ENCODE measurements around the gene OR1N2.
"Not testable (repeated sequence)": the region's sequence is repeated elsewhere in the genome, so short reads cannot be mapped to it uniquely, and the experiment has no call there.

Gene OR1N2

GRCh38 chr9:122552812-122553211 is at the start of gene OR1N2:
TSS of gene OR1N2 (plus strand) at chr9:122553112. CDS start at chr9:122553212, 100 bp downstream.
- no peak for DNase-seq

- DNase-seq, result no peak
Observed at GRCh38 chr9:122506964-122507363, 45.9 kb upstream of the OR1N2 start.

GRCh38 chr9:122510502-122510901 is 42.4 kb upstream of the OR1N2 start, which contains the start of gene OR1J2:
TSS of gene OR1J2 (plus strand) at chr9:122510802. CDS start at chr9:122510802, 0 bp downstream.
- no peak for DNase-seq

GRCh38 chr9:122518226-122518625 is 34.7 kb upstream of the OR1N2 start:
- DNase-seq, result no peak

- no peak for DNase-seq
Observed at GRCh38 chr9:122518841-122519240, 34.1 kb upstream of the OR1N2 start, which contains the start of gene OR1J4. TSS of gene OR1J4 (plus strand) at chr9:122519141. CDS start at chr9:122519141, 0 bp downstream.

- no peak for DNase-seq
Observed at GRCh38 chr9:122519376-122519775, 33.5 kb upstream of the OR1N2 start.

GRCh38 chr9:122526602-122527001 is 26.3 kb upstream of the OR1N2 start:
- DNase-seq, result peak in 1 of 2 donors; percentile 2

- no peak for DNase-seq
Observed at GRCh38 chr9:122527193-122527592, 25.7 kb upstream of the OR1N2 start, which contains the start of gene OR1N1. TSS of gene OR1N1 (minus strand) at chr9:122527293. CDS start at chr9:122527293, 0 bp downstream.

- DNase-seq, result not testable (repeated sequence)
Observed at GRCh38 chr9:122531157-122531556, 21.8 kb upstream of the OR1N2 start.

- no peak for DNase-seq
Observed at GRCh38 chr9:122536134-122536533, 16.8 kb upstream of the OR1N2 start.

- not testable (repeated sequence) for DNase-seq
Observed at GRCh38 chr9:122537066-122537465, 15.8 kb upstream of the OR1N2 start.

GRCh38 chr9:122538757-122539156 is 14.2 kb upstream of the OR1N2 start:
- no peak for DNase-seq

- no peak for DNase-seq
Observed at GRCh38 chr9:122546196-122546595, 6.7 kb upstream of the OR1N2 start.

GRCh38 chr9:122551371-122551770 is 1.5 kb upstream of the OR1N2 start:
- no peak for DNase-seq

- DNase-seq, result no peak
Observed at GRCh38 chr9:122561446-122561845, 8.5 kb downstream of the OR1N2 start.

GRCh38 chr9:122562134-122562760 is 9.3 kb downstream of the OR1N2 start:
- DNase-seq, result no peak

GRCh38 chr9:122567901-122568300 is 15.0 kb downstream of the OR1N2 start:
- DNase-seq, result no peak

GRCh38 chr9:122572456-122572855 is 19.5 kb downstream of the OR1N2 start:
- DNase-seq, result no peak

- no peak for DNase-seq
Observed at GRCh38 chr9:122579874-122580273, 27.0 kb downstream of the OR1N2 start.

GRCh38 chr9:122580360-122580759 is 27.4 kb downstream of the OR1N2 start:
- no peak for DNase-seq

- DNase-seq, result not testable (repeated sequence)
Observed at GRCh38 chr9:122583284-122583683, 30.4 kb downstream of the OR1N2 start, which contains the start of gene OR1L8. TSS of gene OR1L8 (minus strand) at chr9:122583384. CDS start at chr9:122568477, 14,907 bp downstream.

Data from stimulated activated CD4-positive, alpha-beta T cell treated with anti-CD3 and anti-CD28 coated beads, Interleukin-2, amount 100 ng/mL, for 48 hours (primary cell).